Gastrocnemius medialis (tissue), 4 donors: ENCODE results near the gene HAUS7. TPM values are rescaled to one million over a fixed set of nuclear protein-coding genes. Genes with fewer than 3 reads are reported as not detected.

Experiments
- ATAC-seq, 2 donors: fragments of 150-250 bp; one replicate each; pipeline ENCODE4 v1.9.1; 2016
- DNase-seq, 2 donors: peaks; one replicate each; pipeline ENCODE4 v3.0.0-alpha.2; 2019
- H3K27ac ChIP-seq, 4 donors: fragments of 200-600 bp; sonication (generic); 1 replicate in 1 of 4; 2 replicates in 3 of 4; pipeline ENCODE4 v1.5.1; 2016 to 2018; ENCODE audit warnings: mild to moderate bottlenecking in 2 of 4, moderate library complexity in 1 of 4
- H3K27me3 ChIP-seq, 3 donors: fragments of 200-600 bp; sonication (generic) in 2 of 3; 1 replicate in 1 of 3; 2 replicates in 2 of 3; pipeline versions ENCODE4 v1.5.1 to v1.6.0; 2016 to 2019; ENCODE audit warnings: mild to moderate bottlenecking in 1 of 3, moderate library complexity in 1 of 3
- H3K36me3 ChIP-seq, 2 donors: fragments of 200-600 bp; sonication (generic) in 1 of 2; one replicate each; pipeline ENCODE4 v1.5.1; 2017 to 2018
- H3K4me1 ChIP-seq, 2 donors: fragments of 200-600 bp; sonication (generic) in 1 of 2; one replicate each; pipeline ENCODE4 v1.5.1; 2016 to 2017; ENCODE audit warnings: mild to moderate bottlenecking in 2 of 2
- H3K4me3 ChIP-seq, 4 donors: fragments of 200-600 bp; sonication (generic) in 3 of 4; 1 replicate in 1 of 4; 2 replicates in 3 of 4; pipeline ENCODE4 v1.5.1; 2016 to 2019; ENCODE audit warnings: mild to moderate bottlenecking in 2 of 4
- H3K9me3 ChIP-seq, 3 donors: fragments of 200-600 bp; sonication (generic) in 2 of 3; 1 replicate in 1 of 3; 2 replicates in 2 of 3; pipeline ENCODE4 v1.5.1; 2016 to 2019
- CTCF ChIP-seq, 5 experiments: fragments of 450-650 bp in 3 of 5; fragments of 200-600 bp in 2 of 5; sonication (generic) in 2 of 5; IDR thresholded peaks in 4 of 5; conservative IDR thresholded peaks in 1 of 5; 1 replicate in 4 of 5; 2 replicates in 1 of 5; pipeline ENCODE4 v1.5.1; 2016 to 2019; ENCODE audit warnings: antibody characterized with exemption in 5 of 5, mild to moderate bottlenecking in 3 of 5, moderate library complexity in 3 of 5
- POLR2A ChIP-seq, 2 donors: fragments of 450-650 bp; IDR thresholded peaks; one replicate each; pipeline ENCODE4 v1.6.1; 2017; ENCODE audit warnings: antibody characterized with exemption in 2 of 2, mild to moderate bottlenecking in 2 of 2, moderate library complexity in 2 of 2
- in situ Hi-C, 4 donors: fragments of 200-750 bp; cut with MboI; loops; one replicate each; pipeline versions ENCODE4 v1.15.0 to v1.8.0; 2017; ENCODE audit warnings: low sequenced_read_pairs in 4 of 4
- intact Hi-C: fragments of 100-400 bp; cut with DNase I; formaldehyde crosslinking; loops from one replicate; pipeline ENCODE4 v1.15.1; 2023; ENCODE audit warnings: low total_unique reads
- total RNA-seq, 4 donors: library from RNA; depleted of rRNA; stranded (reverse); fragments of >200 nt; gene quantifications; one replicate each; pipeline versions ENCODE4 v1.1.0 to v1.2.3, GENCODE V29; 2016

HAUS7 gene
- total RNA-seq, 4 donors from 2014 or later = 10.6 to 19.8 (median 13.2) TPM

GRCh38 chrX:153434801-153435200 lies 35.6 kb downstream of the HAUS7 start:
- DNase-seq (no peak), ATAC-seq (no peak)
- H3K36me3 ChIP-seq = no peaks in the 10 kb centered on the region
- in situ Hi-C loops = no loop called here
- no peaks in the 10 kb centered on the region for H3K9me3 ChIP-seq
- TF ChIP-seq CTCF (IDR thresholded peaks at IDR 0.05 in 4 of 5, conservative IDR thresholded peaks at IDR 0.05 in 1 of 5) = no peak
- H3K4me3 ChIP-seq = no peak overlapping the region
- H3K27me3 ChIP-seq = peaks cover 0 to 19% (median 5%) of the 10 kb centered on the region in 3 donors
- intact Hi-C loops = no loop called here
- H3K27ac ChIP-seq = no peak overlapping the region
- no peaks in the 10 kb centered on the region for H3K4me1 ChIP-seq

GRCh38 chrX:153433781-153434285 lies 36.5 kb downstream of the HAUS7 start:
- no peaks in the 10 kb centered on the region for H3K4me1 ChIP-seq
- H3K36me3 ChIP-seq = no peaks in the 10 kb centered on the region
- H3K27ac ChIP-seq = no peak overlapping the region
- in situ Hi-C loops = no loop called here
- H3K4me3 ChIP-seq = no peak overlapping the region
- no peak for DNase-seq
- TF ChIP-seq POLR2A (IDR thresholded peaks at IDR 0.05) (no peak), CTCF (IDR thresholded peaks at IDR 0.05 in 4 of 5, conservative IDR thresholded peaks at IDR 0.05 in 1 of 5) (no peak)
- intact Hi-C loops = no loop called here
- peaks cover 0 to 16% (median 5%) of the 10 kb centered on the region in 3 donors for H3K27me3 ChIP-seq
- H3K9me3 ChIP-seq = no peaks in the 10 kb centered on the region
- no peak for ATAC-seq

DNA sequence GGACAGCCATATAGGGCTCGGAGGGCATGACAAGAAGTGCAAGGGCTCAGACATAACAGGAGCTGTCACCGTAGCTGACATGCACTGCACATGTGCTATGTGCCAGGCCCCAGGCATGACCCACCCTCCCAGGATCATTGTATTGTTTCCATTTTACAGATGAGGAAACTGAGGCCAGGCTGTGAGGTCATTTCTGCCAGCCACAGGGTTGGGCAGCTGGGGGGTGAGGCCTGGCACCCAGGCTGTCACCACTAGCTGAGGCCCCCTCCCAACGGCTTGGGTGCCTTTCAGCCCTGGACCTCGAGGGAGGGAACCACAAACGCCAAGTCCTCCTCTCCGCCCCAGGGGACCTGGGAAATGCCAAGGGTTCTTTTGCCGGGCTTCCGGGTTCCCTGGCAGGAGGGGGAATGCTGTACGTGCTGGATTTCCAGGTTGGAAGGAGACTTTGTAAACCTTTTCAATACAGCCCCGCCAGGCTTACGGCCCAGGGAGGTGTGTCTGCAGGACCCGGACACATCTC lies 37.2 kb downstream of the HAUS7 start:
- no peak overlapping the region for H3K27ac ChIP-seq
- intact Hi-C loops = no loop called here
- in situ Hi-C loops = no loop called here
- no peaks in the 10 kb centered on the region for H3K4me1 ChIP-seq
- no peaks in the 10 kb centered on the region for H3K9me3 ChIP-seq
- ATAC-seq = no peak
- H3K4me3 ChIP-seq = no peak overlapping the region
- TF ChIP-seq CTCF (IDR thresholded peaks at IDR 0.05 in 4 of 5, conservative IDR thresholded peaks at IDR 0.05 in 1 of 5) (no peak), POLR2A (IDR thresholded peaks at IDR 0.05) (no peak)
- DNase-seq = no peak
- H3K27me3 ChIP-seq = peaks cover 0 to 16% (median 5%) of the 10 kb centered on the region in 3 donors
- H3K36me3 ChIP-seq = no peaks in the 10 kb centered on the region

DNA sequence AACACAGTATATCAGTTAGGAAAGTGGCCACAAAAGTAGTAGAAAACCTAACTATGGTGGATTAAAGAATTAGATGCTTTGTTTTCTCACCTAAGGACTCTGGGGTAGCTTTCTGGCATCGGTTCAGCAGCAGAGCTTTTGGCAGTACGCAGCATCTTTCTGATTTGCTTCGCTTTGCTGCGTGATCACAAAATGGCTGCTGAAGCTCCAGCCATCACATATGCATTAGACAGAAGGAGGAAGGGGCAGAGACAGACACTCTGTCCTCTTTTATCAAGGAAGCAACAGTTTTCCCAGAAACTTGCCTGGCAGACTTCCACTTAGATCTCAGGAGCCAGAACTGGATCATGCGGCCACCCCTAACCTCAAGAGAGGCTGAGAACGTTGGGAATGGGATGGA lies 39.6 kb downstream of the HAUS7 start:
- in situ Hi-C loops (no loop called here), intact Hi-C loops (no loop called here)
- TF ChIP-seq CTCF (IDR thresholded peaks at IDR 0.05 in 4 of 5, conservative IDR thresholded peaks at IDR 0.05 in 1 of 5) (no peak), POLR2A (IDR thresholded peaks at IDR 0.05) (no peak)

GRCh38 chrX:153426204-153426603 lies 44.2 kb downstream of the HAUS7 start:
- TF ChIP-seq CTCF (IDR thresholded peaks at IDR 0.05 in 4 of 5, conservative IDR thresholded peaks at IDR 0.05 in 1 of 5) = no peak
- no peak for TF ChIP-seq POLR2A (IDR thresholded peaks at IDR 0.05)
- Histone ChIP-seq H3K4me1 (no peaks in the 10 kb centered on the region), H3K36me3 (no peaks in the 10 kb centered on the region), H3K27ac (no peak overlapping the region), H3K9me3 (no peaks in the 10 kb centered on the region), H3K27me3 (peaks cover 0 to 3% (median 0%) of the 10 kb centered on the region in 3 donors), H3K4me3 (no peak overlapping the region)
- DNase-seq (no peak), ATAC-seq (no peak)
- in situ Hi-C loops (no loop called here), intact Hi-C loops (no loop called here)

More for the DNA sequence above, 39.6 kb downstream of the HAUS7 start:
- no peak for ATAC-seq
- H3K9me3 ChIP-seq = no peaks in the 10 kb centered on the region
- DNase-seq = no peak
- H3K27me3 ChIP-seq = peaks cover 0 to 14% (median 5%) of the 10 kb centered on the region in 3 donors
- H3K4me1 ChIP-seq = no peaks in the 10 kb centered on the region
- H3K27ac ChIP-seq = no peak overlapping the region
- no peak overlapping the region for H3K4me3 ChIP-seq
- no peaks in the 10 kb centered on the region for H3K36me3 ChIP-seq
